Raji (cell line): ENCODE data around the gene SIPA1L3.

ENCODE experiments used
- POLR2A ChIP-seq: IDR thresholded peaks from 2 replicates; pipeline ENCODE4 v1.6.1; 2011; ENCODE audit warnings: low read depth, low read length, control low read depth; ENCODE audit not compliant: insufficient read depth

The SIPA1L3 gene

GRCh38 chr19:38061294-38061693 lies 154.3 kb downstream of the SIPA1L3 start:
- TF ChIP-seq POLR2A, result no peak

- no peak for TF ChIP-seq POLR2A
These were observed 156.2 kb downstream of the SIPA1L3 start for GRCh38 chr19:38062959-38063761.

DNA sequence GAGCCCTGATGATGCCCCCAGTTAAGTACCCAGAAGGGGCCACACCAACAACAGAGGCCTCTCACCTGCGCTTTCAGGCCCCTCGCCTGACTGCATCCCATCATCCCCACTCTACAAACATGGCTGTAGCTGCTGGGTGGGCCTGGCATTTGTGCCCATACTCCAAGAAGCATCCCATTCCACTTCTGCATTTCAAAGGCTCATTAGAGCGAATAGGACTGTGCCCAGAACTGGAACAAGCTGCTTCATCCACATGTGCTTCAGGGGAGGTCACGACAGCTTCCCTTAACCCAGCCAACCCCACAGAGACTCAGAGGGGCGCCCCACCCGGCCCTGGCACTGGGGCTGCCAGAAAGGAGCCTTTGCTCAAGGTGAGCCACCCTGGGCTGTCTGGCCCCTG lies 156.9 kb downstream of the SIPA1L3 start:
- TF ChIP-seq POLR2A, result no peak

DNA sequence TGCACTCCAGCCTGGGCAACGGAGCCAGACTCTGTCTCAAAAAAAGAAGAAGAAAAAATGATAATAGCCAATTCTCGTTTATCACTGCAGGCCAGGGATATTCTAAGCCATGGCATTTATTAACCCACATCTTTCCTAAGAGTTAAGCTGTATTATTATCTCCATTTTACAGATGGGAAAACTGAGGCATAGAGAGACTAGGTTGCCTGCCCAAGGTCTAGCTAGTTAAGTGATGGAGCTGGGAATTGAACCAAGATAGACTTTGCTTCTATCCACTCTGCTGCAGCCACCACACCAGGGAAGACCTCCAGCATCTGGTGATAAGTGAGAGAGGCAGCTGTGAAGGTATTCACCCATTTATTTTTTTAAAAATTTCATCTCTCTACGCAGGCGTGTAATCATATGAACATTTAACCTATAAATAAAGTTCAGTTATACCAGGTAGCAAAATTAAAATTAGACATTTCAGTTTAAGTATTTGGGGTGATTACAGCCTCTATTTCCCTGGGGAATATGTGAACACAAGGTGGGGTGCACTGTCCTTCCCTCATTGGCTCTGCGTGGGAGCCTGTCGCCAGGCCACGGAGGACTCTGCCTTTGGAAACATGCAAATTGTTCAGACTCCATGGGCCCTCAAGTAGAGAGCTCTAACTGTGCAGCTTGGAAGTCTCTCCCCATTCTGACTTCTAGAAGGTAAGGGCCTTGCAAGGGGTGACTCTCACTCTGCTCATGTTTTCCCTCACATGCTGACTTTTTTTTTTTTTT lies 157.8 kb downstream of the SIPA1L3 start:
- TF ChIP-seq POLR2A, result no peak

- TF ChIP-seq POLR2A, result no peak
These were observed 161.8 kb downstream of the SIPA1L3 start for GRCh38 chr19:38068826-38069225.

DNA sequence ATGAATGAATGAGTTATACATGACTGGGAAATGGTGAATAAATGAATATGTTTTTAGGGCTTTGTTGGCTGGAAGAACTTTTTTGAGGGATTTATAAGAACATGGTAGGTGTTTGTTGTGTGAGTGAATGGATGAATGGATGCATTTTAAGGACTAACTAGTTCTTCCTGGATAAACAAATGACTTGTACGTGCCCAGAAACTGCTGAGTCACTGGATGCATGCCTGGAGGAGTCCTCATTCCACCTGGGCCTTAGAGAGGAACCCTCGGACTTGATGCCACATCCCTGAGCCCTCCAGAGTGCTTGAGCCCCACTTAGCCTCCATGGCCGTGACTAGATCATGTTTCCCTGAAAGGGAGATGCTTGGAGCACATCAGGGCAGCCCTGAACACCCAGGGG lies 163.6 kb downstream of the SIPA1L3 start:
- no peak for TF ChIP-seq POLR2A

GRCh38 chr19:38071647-38072046 lies 164.6 kb downstream of the SIPA1L3 start:
- no peak for TF ChIP-seq POLR2A

- TF ChIP-seq POLR2A, result no peak
These were observed 166.1 kb downstream of the SIPA1L3 start for GRCh38 chr19:38072776-38073750.

DNA sequence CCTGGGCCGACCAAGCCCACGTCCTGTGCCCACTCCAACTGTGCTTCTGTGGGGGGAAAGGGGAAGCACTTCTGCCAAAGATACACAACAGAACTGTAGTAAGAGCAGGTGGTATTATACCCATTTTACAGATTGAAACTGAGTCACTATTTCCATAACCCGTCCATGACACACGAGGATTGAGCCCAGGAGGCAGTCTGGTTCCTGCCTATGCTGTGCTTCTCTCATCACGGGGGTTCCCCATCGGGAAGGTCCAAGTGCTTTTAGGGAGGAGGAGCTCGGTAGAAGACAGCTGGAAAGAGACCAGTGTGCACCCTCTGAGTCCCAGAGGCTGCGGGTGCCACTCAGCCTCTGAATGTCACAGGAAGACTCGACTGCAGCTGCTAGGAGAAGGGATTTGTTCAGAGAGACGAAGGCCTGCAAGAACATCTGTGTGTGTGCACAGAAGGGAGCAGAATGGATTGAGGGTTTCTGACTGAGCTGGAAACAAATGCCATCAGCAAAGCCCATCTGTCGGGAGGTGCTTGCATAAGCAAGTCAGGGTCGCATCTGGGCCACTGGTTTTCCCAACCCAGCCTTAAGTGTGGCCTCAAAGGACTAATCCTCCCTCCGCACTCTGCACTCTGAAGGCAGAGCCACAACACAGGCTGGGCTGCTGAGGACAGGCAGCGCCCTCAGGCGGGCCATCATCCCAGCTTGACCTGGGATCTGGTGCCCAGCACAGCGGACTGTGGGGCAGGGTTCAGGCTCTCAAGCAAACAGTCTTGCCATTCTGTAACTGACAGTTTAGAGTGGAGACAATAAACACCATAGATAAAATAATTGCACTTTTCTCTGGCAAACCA lies 167.1 kb downstream of the SIPA1L3 start:
- TF ChIP-seq POLR2A, result no peak

GRCh38 chr19:38076337-38076736 lies 169.3 kb downstream of the SIPA1L3 start:
- TF ChIP-seq POLR2A, result no peak

DNA sequence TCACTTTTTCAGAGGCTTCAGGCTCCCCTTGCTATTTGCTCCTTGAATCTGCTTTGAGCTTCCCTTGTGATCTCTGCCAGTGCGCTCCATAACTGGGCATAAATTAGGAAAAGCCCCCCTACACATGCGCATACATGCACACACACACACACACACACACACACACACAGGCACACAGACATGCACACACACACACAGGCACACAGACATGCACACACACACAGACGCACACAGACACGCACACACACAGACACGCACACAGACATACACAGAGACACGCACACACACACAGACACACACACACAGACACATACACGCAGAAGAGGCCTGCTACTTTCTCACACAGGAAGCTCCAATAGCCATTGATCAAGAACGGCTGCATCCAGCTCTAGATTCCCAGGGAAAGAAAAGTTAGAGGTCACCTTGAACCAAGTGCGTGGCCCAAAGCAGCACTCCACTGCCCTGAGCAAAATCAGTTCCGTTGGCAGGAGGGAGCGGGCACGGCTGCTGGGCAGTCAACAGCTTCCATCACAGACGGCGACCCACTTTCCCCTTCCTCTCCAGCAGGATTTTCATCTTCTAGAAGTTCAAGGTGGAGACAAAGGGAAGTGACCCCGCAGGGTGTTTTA lies 171.4 kb downstream of the SIPA1L3 start:
- no peak for TF ChIP-seq POLR2A

DNA sequence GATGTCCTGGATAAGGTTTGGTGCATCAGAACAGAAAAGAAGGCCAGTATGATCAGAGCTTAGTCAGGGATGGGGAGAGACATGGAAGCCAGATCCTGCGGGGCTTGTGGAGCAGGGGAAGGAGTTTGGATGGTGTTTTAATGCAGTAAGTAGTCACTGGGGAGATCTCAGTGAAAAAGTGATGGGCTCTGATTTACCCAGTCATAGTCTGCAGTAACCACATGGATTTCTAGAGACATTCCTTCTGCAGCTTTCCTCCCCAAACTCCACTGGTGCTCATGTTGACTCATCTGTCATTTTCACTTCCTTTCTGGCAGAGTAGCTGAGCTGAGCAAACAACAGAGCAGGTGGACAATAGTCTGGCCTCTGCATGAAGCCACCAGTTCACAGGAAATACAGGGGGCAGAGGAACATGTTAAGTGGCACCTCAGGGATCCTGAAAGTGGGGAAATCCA lies 172.9 kb downstream of the SIPA1L3 start:
- no peak for TF ChIP-seq POLR2A

DNA sequence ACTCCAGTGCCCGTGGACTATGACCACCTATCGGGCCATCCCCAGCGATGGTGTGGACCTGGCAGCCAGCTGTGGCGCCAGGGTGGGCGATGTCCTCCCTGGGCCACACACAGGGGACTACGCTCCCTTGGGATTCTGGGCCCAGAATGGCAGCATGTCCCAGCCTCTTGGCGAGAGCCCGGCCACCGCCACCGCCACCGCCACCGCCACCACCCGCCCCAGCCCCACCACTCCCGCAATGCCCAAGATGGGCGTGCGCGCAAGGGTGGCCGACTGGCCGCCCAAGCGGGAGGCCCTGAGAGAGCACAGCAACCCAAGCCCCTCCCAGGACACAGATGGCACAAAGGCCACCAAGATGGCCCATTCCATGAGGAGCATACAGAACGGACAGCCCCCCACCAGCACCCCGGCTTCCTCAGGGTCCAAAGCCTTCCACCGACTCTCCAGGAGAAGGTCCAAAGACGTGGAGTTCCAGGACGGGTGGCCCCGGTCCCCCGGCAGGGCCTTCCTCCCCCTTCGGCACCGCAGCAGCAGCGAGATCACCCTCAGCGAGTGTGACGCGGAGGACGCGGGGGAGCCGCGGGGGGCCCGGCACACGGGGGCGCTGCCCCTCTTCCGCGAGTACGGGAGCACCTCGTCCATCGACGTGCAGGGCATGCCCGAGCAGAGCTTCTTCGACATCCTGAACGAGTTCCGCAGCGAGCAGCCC lies 174.7 kb downstream of the SIPA1L3 start:
- TF ChIP-seq POLR2A, result no peak
